MCF 10A (cell line): ENCODE data around the gene PLAAT5. TPM values are rescaled to one million over a fixed set of nuclear protein-coding genes. Genes with fewer than 3 reads are reported as not detected.

Source experiments
- BruUV-seq: library from RNA; stranded (reverse); fragments of 400-500 nt; replicated peaks from 2 replicates; lab custom pipeline; 2021; lab: Mats Ljungman, UMichigan
- CTCF ChIA-PET: fragments of 300-600 bp; sonication (Branson Sonifier 250); formaldehyde crosslinking; extraction: SDS; loops from one replicate; lab custom pipeline; 2021; ENCODE audit warnings: antibody characterized with exemption, inconsistent platforms; lab: Yijun Ruan, JAX
- POLR2A ChIA-PET: fragments of 300-600, 350-650 bp; sonication (Branson Sonifier 250); formaldehyde crosslinking; extraction: SDS; loops from one replicate; lab custom pipeline; 2020; ENCODE audit warnings: antibody characterized with exemption, inconsistent platforms; lab: Yijun Ruan, JAX
- DNase-seq: peaks from one replicate; pipeline ENCODE4 v3.0.0-alpha.2; 2018; ENCODE audit not compliant: unreplicated experiment
- H3K27ac Mint-ChIP-seq: one replicate; pipeline ENCODE4 v1.8.0; 2022; ENCODE audit warnings: mild to moderate bottlenecking, low read depth, mixed read lengths; ENCODE audit not compliant: unreplicated experiment
- H3K27me3 Mint-ChIP-seq: one replicate; pipeline ENCODE4 v1.8.0; 2022; ENCODE audit warnings: mixed read lengths; ENCODE audit not compliant: insufficient read depth, unreplicated experiment
- H3K36me3 Mint-ChIP-seq: one replicate; pipeline ENCODE4 v1.8.0; 2022; ENCODE audit warnings: mild to moderate bottlenecking, moderate library complexity, mixed read lengths; ENCODE audit not compliant: insufficient read depth, unreplicated experiment
- H3K4me1 Mint-ChIP-seq: one replicate; pipeline ENCODE4 v1.8.0; 2022; ENCODE audit warnings: mixed read lengths; ENCODE audit not compliant: insufficient read depth, unreplicated experiment
- H3K4me3 Mint-ChIP-seq: one replicate; pipeline ENCODE4 v1.8.0; 2022; ENCODE audit warnings: mild to moderate bottlenecking, moderate library complexity, mixed read lengths; ENCODE audit not compliant: unreplicated experiment
- H3K9me3 Mint-ChIP-seq: one replicate; pipeline ENCODE4 v1.8.0; 2022; ENCODE audit warnings: mixed read lengths; ENCODE audit not compliant: unreplicated experiment
- intact Hi-C: fragments of 100-400 bp; cut with micrococcal nuclease; formaldehyde crosslinking; loops from 2 replicates; pipeline ENCODE4 v1.14.1; 2022
- total RNA-seq: library from RNA; stranded (reverse); gene quantifications from 2 replicates; pipeline ENCODE4 v1.2.3, GENCODE V29; 2022
- TF ChIP-seq, protein P1 (sequence below): fragments of 200-600 bp; IDR thresholded peaks from one replicate; pipeline ENCODE4 v1.8.0; 2022; ENCODE audit warnings: antibody characterized with exemption, mild to moderate bottlenecking; ENCODE audit not compliant: unreplicated experiment

PLAAT5 gene
- total RNA-seq, 1 experiment from 2014 or later, result not detected

DNA sequence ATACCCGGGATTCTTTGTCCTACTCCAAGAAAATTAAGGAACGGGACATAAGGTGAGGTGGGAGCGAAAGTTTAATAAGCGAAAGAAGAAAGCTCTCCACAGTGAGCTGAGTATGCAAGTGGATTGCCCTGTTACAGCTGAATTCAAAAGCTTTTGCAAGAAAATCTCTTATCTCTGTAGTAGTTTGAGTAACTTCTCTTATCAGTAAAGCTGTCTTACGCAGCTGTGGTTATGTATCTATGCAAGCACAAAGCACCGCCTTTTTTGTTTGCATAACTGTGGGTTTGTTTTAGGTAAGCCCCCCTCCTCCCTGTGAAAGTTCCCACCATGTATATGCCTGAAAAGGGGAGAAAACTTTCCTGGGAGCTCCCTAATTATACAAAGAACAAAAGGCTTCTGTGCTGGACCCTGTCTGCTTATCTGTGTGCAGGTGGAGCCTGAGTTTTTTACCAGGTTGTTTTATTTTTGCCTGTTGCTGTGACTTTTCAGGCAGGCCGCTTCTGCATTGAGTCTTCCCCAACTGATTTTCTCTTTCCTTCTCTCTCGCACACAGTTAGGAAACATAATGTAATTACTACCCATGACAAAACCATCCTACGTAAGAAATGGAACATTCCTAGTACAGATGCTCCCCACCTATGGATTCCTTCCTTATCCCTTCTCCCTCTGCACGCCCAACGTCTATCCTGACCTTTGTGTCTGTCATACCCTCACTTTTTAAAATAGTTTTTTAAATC is 837 bp upstream of the PLAAT5 start:
- no peaks in the 10 kb centered on the region for H3K9me3 Mint-ChIP-seq
- H3K4me1 Mint-ChIP-seq, result no peaks in the 10 kb centered on the region
- H3K27ac Mint-ChIP-seq, result no peak overlapping the region
- H3K36me3 Mint-ChIP-seq, result no peaks in the 10 kb centered on the region
- CTCF ChIA-PET, result interaction anchor here (0.7 to 1.2 kb wide), 3 partner anchors 9 to 320 kb away, joined by 3 to 5 read pairs (median 3); no protein-coding TSS in a partner anchor
- TF ChIP-seq, protein P1, sequence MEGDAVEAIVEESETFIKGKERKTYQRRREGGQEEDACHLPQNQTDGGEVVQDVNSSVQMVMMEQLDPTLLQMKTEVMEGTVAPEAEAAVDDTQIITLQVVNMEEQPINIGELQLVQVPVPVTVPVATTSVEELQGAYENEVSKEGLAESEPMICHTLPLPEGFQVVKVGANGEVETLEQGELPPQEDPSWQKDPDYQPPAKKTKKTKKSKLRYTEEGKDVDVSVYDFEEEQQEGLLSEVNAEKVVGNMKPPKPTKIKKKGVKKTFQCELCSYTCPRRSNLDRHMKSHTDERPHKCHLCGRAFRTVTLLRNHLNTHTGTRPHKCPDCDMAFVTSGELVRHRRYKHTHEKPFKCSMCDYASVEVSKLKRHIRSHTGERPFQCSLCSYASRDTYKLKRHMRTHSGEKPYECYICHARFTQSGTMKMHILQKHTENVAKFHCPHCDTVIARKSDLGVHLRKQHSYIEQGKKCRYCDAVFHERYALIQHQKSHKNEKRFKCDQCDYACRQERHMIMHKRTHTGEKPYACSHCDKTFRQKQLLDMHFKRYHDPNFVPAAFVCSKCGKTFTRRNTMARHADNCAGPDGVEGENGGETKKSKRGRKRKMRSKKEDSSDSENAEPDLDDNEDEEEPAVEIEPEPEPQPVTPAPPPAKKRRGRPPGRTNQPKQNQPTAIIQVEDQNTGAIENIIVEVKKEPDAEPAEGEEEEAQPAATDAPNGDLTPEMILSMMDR, result no peak
- intact Hi-C loops, result no loop called here
- POLR2A ChIA-PET, result interaction anchor here (1.2 kb wide), 1 partner anchor 73 kb away, joined by 3 read pairs; no protein-coding TSS in a partner anchor
- DNase-seq, result no peak
- BruUV-seq, result no TSS peak
- peaks cover 11% of the 10 kb centered on the region for H3K27me3 Mint-ChIP-seq
- no peak overlapping the region for H3K4me3 Mint-ChIP-seq

DNA sequence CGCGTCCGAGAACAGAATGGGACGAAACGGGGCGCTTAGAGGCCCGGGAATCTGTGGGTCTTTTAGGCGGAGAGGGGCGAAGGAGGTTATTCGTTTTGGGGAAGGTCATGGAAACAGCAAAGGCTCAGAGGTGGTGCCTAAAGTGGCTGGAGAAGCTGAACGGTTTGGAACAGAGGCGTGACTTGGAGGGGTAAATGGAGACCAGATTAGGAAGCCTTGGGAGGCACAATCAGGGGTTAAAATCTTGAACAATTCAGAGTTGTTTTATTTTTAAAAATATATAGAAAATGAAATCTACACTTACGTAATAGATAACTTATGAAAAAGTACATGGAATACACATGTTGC is 247 bp upstream of the PLAAT5 start:
- DNase-seq, result no peak
- CTCF ChIA-PET, result interaction anchor here (0.7 to 1.2 kb wide), 3 partner anchors 9 to 321 kb away, joined by 3 to 5 read pairs (median 3); no protein-coding TSS in a partner anchor
- BruUV-seq, result no TSS peak
- H3K36me3 Mint-ChIP-seq, result no peaks in the 10 kb centered on the region
- no peaks in the 10 kb centered on the region for H3K4me1 Mint-ChIP-seq
- TF ChIP-seq, protein P1, result no peak
- H3K9me3 Mint-ChIP-seq, result no peaks in the 10 kb centered on the region
- no peak overlapping the region for H3K27ac Mint-ChIP-seq
- intact Hi-C loops, result no loop called here
- H3K27me3 Mint-ChIP-seq, result peaks cover 11% of the 10 kb centered on the region
- H3K4me3 Mint-ChIP-seq, result no peak overlapping the region
- POLR2A ChIA-PET, result no interaction called here

DNA sequence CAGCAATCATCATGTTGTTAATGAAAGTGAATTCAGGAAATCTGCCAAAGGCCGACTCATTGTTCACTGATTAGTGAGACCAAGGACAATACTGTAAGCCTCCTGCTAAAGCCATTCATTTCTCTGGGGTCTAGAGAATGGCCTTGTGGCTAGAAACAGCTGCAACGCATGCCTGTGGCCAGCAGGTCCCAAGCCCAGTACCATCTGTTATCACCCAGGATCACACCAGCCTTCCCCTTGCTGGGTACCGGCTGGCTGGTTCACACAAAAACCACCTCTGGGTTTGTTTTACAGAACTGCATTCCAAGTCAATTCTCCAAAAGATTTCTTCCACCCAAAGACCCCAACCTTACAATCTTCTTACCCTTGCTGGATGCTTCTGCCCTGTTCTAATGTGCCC is 1.1 kb downstream of the PLAAT5 start:
- H3K4me3 Mint-ChIP-seq, result no peak overlapping the region
- POLR2A ChIA-PET, result interaction anchor here (1.3 kb wide), 1 partner anchor 144 kb away, joined by 4 read pairs; no protein-coding TSS in a partner anchor
- CTCF ChIA-PET, result interaction anchor here (0.6 to 4.3 kb wide), 6 partner anchors 11 to 583 kb away, joined by 3 to 28 read pairs (median 3); no protein-coding TSS in a partner anchor

DNA sequence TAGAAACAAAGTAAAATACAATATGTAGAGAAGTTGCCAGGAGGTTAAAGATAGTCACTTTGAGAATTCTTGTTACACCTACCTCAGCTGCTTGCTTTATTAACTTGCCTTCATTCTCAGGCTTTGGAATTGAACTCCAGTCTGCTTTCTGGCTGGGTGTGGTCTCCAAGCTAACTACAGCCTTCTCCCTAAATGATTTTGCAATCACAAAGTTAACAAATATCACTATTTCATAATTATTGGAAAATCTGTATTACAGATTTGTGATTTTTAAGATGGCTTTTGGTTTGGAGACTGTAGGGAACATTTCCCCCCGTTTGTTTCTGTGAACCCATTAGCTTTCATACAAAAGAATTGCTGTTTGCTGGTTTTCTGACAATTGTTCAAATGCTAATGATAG is 2.2 kb downstream of the PLAAT5 start:
- no peaks in the 10 kb centered on the region for H3K9me3 Mint-ChIP-seq
- CTCF ChIA-PET, result interaction anchor here (0.7 to 4.3 kb wide), 3 partner anchors 10 to 582 kb away, joined by 3 to 28 read pairs (median 4); no protein-coding TSS in a partner anchor
- H3K4me1 Mint-ChIP-seq, result no peaks in the 10 kb centered on the region
- H3K36me3 Mint-ChIP-seq, result no peaks in the 10 kb centered on the region
- intact Hi-C loops, result no loop called here
- no peak for DNase-seq
- TF ChIP-seq, protein P1, result no peak
- no peak overlapping the region for H3K27ac Mint-ChIP-seq
- peaks cover 11% of the 10 kb centered on the region for H3K27me3 Mint-ChIP-seq
- POLR2A ChIA-PET, result interaction anchor here (0.7 to 1.3 kb wide), 3 partner anchors 48 to 151 kb away, joined by 3 to 4 read pairs (median 3); partner anchors contain the start of gene PLAAT4
- H3K4me3 Mint-ChIP-seq, result no peak overlapping the region
- BruUV-seq, result no TSS peak

More for the DNA sequence above, 1.1 kb downstream of the PLAAT5 start:
- Mint-ChIP-seq H3K9me3 (no peaks in the 10 kb centered on the region), H3K27me3 (peaks cover 11% of the 10 kb centered on the region), H3K27ac (no peak overlapping the region), H3K4me1 (no peaks in the 10 kb centered on the region), H3K36me3 (no peaks in the 10 kb centered on the region)
- TF ChIP-seq, protein P1, result no peak
- no peak for DNase-seq
- intact Hi-C loops, result no loop called here
- no TSS peak for BruUV-seq
